ENCODE results near the gene LRRC7. TPM values are rescaled to one million over a fixed set of nuclear protein-coding genes. Genes with fewer than 3 reads are reported as not detected.

LRRC7 gene
- total and polyA plus RNA-seq, 7 experiments from 2014 or later = 0.15 to 6.4 (median 0.46) TPM; not detected in 1

- H3K27ac Mint-ChIP-seq = peak overlapping the region in 1 of 9 donors; percentile 76
- H3K9me3 ChIP-seq (ENCODE audit: control insufficient read depth in 2 of 3, low read length in 3 of 3) = no peaks in the 10 kb centered on the region
- H3K4me1 ChIP-seq (ENCODE audit: control insufficient read depth in 2 of 2, insufficient read depth in 2 of 2, low read length in 2 of 2) = no peaks in the 10 kb centered on the region
- no peak for ATAC-seq
- H3K4me3 ChIP-seq (ENCODE audit: low read length) = no peak overlapping the region
- H3K4me3 Mint-ChIP-seq = no peak overlapping the region
- peaks cover 0 to 12% (median 1%) of the 10 kb centered on the region in 11 donors for H3K9me3 Mint-ChIP-seq
- H3K27me3 ChIP-seq (ENCODE audit: control insufficient read depth in 2 of 2, insufficient read depth in 2 of 2, low read length in 2 of 2) = no peaks in the 10 kb centered on the region
- POLR2A ChIA-PET = no interaction called here
- CTCF ChIA-PET = no interaction called here
- H3K4me1 Mint-ChIP-seq = peaks cover 0 to 9% (median 0%) of the 10 kb centered on the region in 7 donors
- no peak overlapping the region for H3K27ac ChIP-seq (ENCODE audit: low read depth, low read length)
- H3K27me3 Mint-ChIP-seq = no peaks in the 10 kb centered on the region
- H3K36me3 Mint-ChIP-seq = no peaks in the 10 kb centered on the region
- DNase-seq = no peak
- intact Hi-C loops (cut with micrococcal nuclease) = no loop called here
- no peaks in the 10 kb centered on the region for H3K36me3 ChIP-seq (ENCODE audit: control insufficient read depth in 2 of 3, insufficient read depth in 3 of 3, low read length in 3 of 3)
Observed at GRCh38 chr1:69585666-69586065, 17.9 kb downstream of the LRRC7 start.

- peak overlapping the region in 1 of 9 donors; percentile 17 for H3K27ac Mint-ChIP-seq
- ChIA-PET POLR2A (no interaction called here), CTCF (no interaction called here)
- Histone ChIP-seq H3K9me3 (ENCODE audit: control insufficient read depth in 2 of 3, low read length in 3 of 3) (no peaks in the 10 kb centered on the region), H3K27me3 (ENCODE audit: control insufficient read depth in 2 of 2, insufficient read depth in 2 of 2, low read length in 2 of 2) (no peaks in the 10 kb centered on the region), H3K4me1 (ENCODE audit: control insufficient read depth in 2 of 2, insufficient read depth in 2 of 2, low read length in 2 of 2) (no peaks in the 10 kb centered on the region), H3K4me3 (ENCODE audit: low read length) (no peak overlapping the region), H3K36me3 (ENCODE audit: control insufficient read depth in 2 of 3, insufficient read depth in 3 of 3, low read length in 3 of 3) (no peaks in the 10 kb centered on the region), H3K27ac (ENCODE audit: low read depth, low read length) (no peak overlapping the region)
- H3K27me3 Mint-ChIP-seq = no peaks in the 10 kb centered on the region
- peaks cover 0 to 8% (median 0%) of the 10 kb centered on the region in 11 donors for H3K9me3 Mint-ChIP-seq
- H3K36me3 Mint-ChIP-seq = no peaks in the 10 kb centered on the region
- DNase-seq (no peak), ATAC-seq (no peak)
- H3K4me3 Mint-ChIP-seq = no peak overlapping the region
- H3K4me1 Mint-ChIP-seq = peaks cover 0 to 9% (median 0%) of the 10 kb centered on the region in 7 donors
- intact Hi-C loops (cut with micrococcal nuclease) = no loop called here
Observed at GRCh38 chr1:69587391-69587790, 19.7 kb downstream of the LRRC7 start.

GRCh38 chr1:69589799-69590198 lies 22.1 kb downstream of the LRRC7 start:
- H3K4me3 ChIP-seq (ENCODE audit: low read length) = no peak overlapping the region
- H3K27ac ChIP-seq (ENCODE audit: low read depth, low read length) = no peak overlapping the region
- H3K4me3 Mint-ChIP-seq = no peak overlapping the region
- intact Hi-C loops (cut with micrococcal nuclease) = no loop called here
- H3K27me3 Mint-ChIP-seq = no peaks in the 10 kb centered on the region
- H3K36me3 Mint-ChIP-seq = no peaks in the 10 kb centered on the region
- H3K4me1 Mint-ChIP-seq = peaks cover 0 to 9% (median 0%) of the 10 kb centered on the region in 7 donors
- ATAC-seq = no peak
- no peaks in the 10 kb centered on the region for H3K4me1 ChIP-seq (ENCODE audit: control insufficient read depth in 2 of 2, insufficient read depth in 2 of 2, low read length in 2 of 2)
- no peaks in the 10 kb centered on the region for H3K36me3 ChIP-seq (ENCODE audit: control insufficient read depth in 2 of 3, insufficient read depth in 3 of 3, low read length in 3 of 3)
- H3K27ac Mint-ChIP-seq = no peak overlapping the region
- ChIA-PET CTCF (no interaction called here), POLR2A (no interaction called here)
- peaks cover 0 to 11% (median 0%) of the 10 kb centered on the region in 11 donors for H3K9me3 Mint-ChIP-seq
- H3K27me3 ChIP-seq (ENCODE audit: control insufficient read depth in 2 of 2, insufficient read depth in 2 of 2, low read length in 2 of 2) = no peaks in the 10 kb centered on the region
- H3K9me3 ChIP-seq (ENCODE audit: control insufficient read depth in 2 of 3, low read length in 3 of 3) = no peaks in the 10 kb centered on the region
- no peak for DNase-seq

- Histone ChIP-seq H3K9me3 (ENCODE audit: control insufficient read depth in 2 of 3, low read length in 3 of 3) (no peaks in the 10 kb centered on the region), H3K27me3 (ENCODE audit: control insufficient read depth in 2 of 2, insufficient read depth in 2 of 2, low read length in 2 of 2) (no peaks in the 10 kb centered on the region), H3K27ac (ENCODE audit: low read depth, low read length) (no peak overlapping the region), H3K36me3 (ENCODE audit: control insufficient read depth in 2 of 3, insufficient read depth in 3 of 3, low read length in 3 of 3) (no peaks in the 10 kb centered on the region), H3K4me3 (ENCODE audit: low read length) (no peak overlapping the region), H3K4me1 (ENCODE audit: control insufficient read depth in 2 of 2, insufficient read depth in 2 of 2, low read length in 2 of 2) (no peaks in the 10 kb centered on the region)
- POLR2A ChIA-PET = no interaction called here
- intact Hi-C loops (cut with micrococcal nuclease) = no loop called here
- no peak for ATAC-seq
- H3K9me3 Mint-ChIP-seq = peaks cover 0 to 11% (median 0%) of the 10 kb centered on the region in 11 donors
- H3K4me3 Mint-ChIP-seq = no peak overlapping the region
- CTCF ChIA-PET = no interaction called here
- peaks cover 0 to 5% (median 0%) of the 10 kb centered on the region in 7 donors for H3K4me1 Mint-ChIP-seq
- H3K27ac Mint-ChIP-seq = no peak overlapping the region
- DNase-seq = no peak
- H3K36me3 Mint-ChIP-seq = no peaks in the 10 kb centered on the region
- H3K27me3 Mint-ChIP-seq = no peaks in the 10 kb centered on the region
Observed at GRCh38 chr1:69592341-69592740, 24.6 kb downstream of the LRRC7 start.

- H3K36me3 Mint-ChIP-seq = no peaks in the 10 kb centered on the region
- ChIA-PET POLR2A (no interaction called here), CTCF (no interaction called here)
- no peaks in the 10 kb centered on the region for H3K36me3 ChIP-seq (ENCODE audit: control insufficient read depth in 2 of 3, insufficient read depth in 3 of 3, low read length in 3 of 3)
- no peaks in the 10 kb centered on the region for H3K9me3 ChIP-seq (ENCODE audit: control insufficient read depth in 2 of 3, low read length in 3 of 3)
- H3K4me3 Mint-ChIP-seq = no peak overlapping the region
- H3K9me3 Mint-ChIP-seq = peaks cover 0 to 7% (median 0%) of the 10 kb centered on the region in 11 donors
- H3K4me3 ChIP-seq (ENCODE audit: low read length) = no peak overlapping the region
- intact Hi-C loops (cut with micrococcal nuclease) = no loop called here
- no peak overlapping the region for H3K27ac ChIP-seq (ENCODE audit: low read depth, low read length)
- DNase-seq (no peak), ATAC-seq (no peak)
- H3K27ac Mint-ChIP-seq = no peak overlapping the region
- no peaks in the 10 kb centered on the region for H3K27me3 Mint-ChIP-seq
- no peaks in the 10 kb centered on the region for H3K4me1 Mint-ChIP-seq
- no peaks in the 10 kb centered on the region for H3K27me3 ChIP-seq (ENCODE audit: control insufficient read depth in 2 of 2, insufficient read depth in 2 of 2, low read length in 2 of 2)
- no peaks in the 10 kb centered on the region for H3K4me1 ChIP-seq (ENCODE audit: control insufficient read depth in 2 of 2, insufficient read depth in 2 of 2, low read length in 2 of 2)
Observed at GRCh38 chr1:69595486-69595885, 27.8 kb downstream of the LRRC7 start.

- no peaks in the 10 kb centered on the region for H3K4me1 Mint-ChIP-seq
- no peak overlapping the region for H3K4me3 Mint-ChIP-seq
- Histone ChIP-seq H3K27ac (ENCODE audit: low read depth, low read length) (no peak overlapping the region), H3K4me3 (ENCODE audit: low read length) (no peak overlapping the region), H3K27me3 (ENCODE audit: control insufficient read depth in 2 of 2, insufficient read depth in 2 of 2, low read length in 2 of 2) (no peaks in the 10 kb centered on the region), H3K36me3 (ENCODE audit: control insufficient read depth in 2 of 3, insufficient read depth in 3 of 3, low read length in 3 of 3) (no peaks in the 10 kb centered on the region), H3K4me1 (ENCODE audit: control insufficient read depth in 2 of 2, insufficient read depth in 2 of 2, low read length in 2 of 2) (no peaks in the 10 kb centered on the region), H3K9me3 (ENCODE audit: control insufficient read depth in 2 of 3, low read length in 3 of 3) (no peaks in the 10 kb centered on the region)
- intact Hi-C loops (cut with micrococcal nuclease) = no loop called here
- POLR2A ChIA-PET = no interaction called here
- no peaks in the 10 kb centered on the region for H3K36me3 Mint-ChIP-seq
- DNase-seq (no peak), ATAC-seq (no peak)
- CTCF ChIA-PET = no interaction called here
- no peaks in the 10 kb centered on the region for H3K27me3 Mint-ChIP-seq
- H3K27ac Mint-ChIP-seq = no peak overlapping the region
- peaks cover 0 to 23% (median 0%) of the 10 kb centered on the region in 11 donors for H3K9me3 Mint-ChIP-seq
Observed at GRCh38 chr1:69611316-69611715, 43.6 kb downstream of the LRRC7 start.

GRCh38 chr1:69613414-69613813 lies 45.7 kb downstream of the LRRC7 start:
- no peaks in the 10 kb centered on the region for H3K27me3 ChIP-seq (ENCODE audit: control insufficient read depth in 2 of 2, insufficient read depth in 2 of 2, low read length in 2 of 2)
- intact Hi-C loops (cut with micrococcal nuclease) = no loop called here
- no peak overlapping the region for H3K4me3 Mint-ChIP-seq
- no peaks in the 10 kb centered on the region for H3K27me3 Mint-ChIP-seq
- no peaks in the 10 kb centered on the region for H3K9me3 ChIP-seq (ENCODE audit: control insufficient read depth in 2 of 3, low read length in 3 of 3)
- ChIA-PET CTCF (no interaction called here), POLR2A (no interaction called here)
- peaks cover 0 to 10% (median 0%) of the 10 kb centered on the region in 11 donors for H3K9me3 Mint-ChIP-seq
- DNase-seq (no peak), ATAC-seq (no peak)
- H3K27ac ChIP-seq (ENCODE audit: low read depth, low read length) = no peak overlapping the region
- no peaks in the 10 kb centered on the region for H3K4me1 Mint-ChIP-seq
- H3K36me3 Mint-ChIP-seq = no peaks in the 10 kb centered on the region
- no peaks in the 10 kb centered on the region for H3K36me3 ChIP-seq (ENCODE audit: control insufficient read depth in 2 of 3, insufficient read depth in 3 of 3, low read length in 3 of 3)
- H3K27ac Mint-ChIP-seq = no peak overlapping the region
- no peak overlapping the region for H3K4me3 ChIP-seq (ENCODE audit: low read length)
- H3K4me1 ChIP-seq (ENCODE audit: control insufficient read depth in 2 of 2, insufficient read depth in 2 of 2, low read length in 2 of 2) = no peaks in the 10 kb centered on the region
